GM18498 (cell line): Measurements from ENCODE around the gene WIZ.

Experiments
- ATAC-seq: cut with Tn5 transposase; IDR thresholded peaks from one replicate; pipeline ENCODE4 v1.9.1; 2021; ENCODE audit warnings: mild to moderate bottlenecking, moderate library complexity; ENCODE audit not compliant: unreplicated experiment

Gene WIZ

GRCh38 chr19:15430526-15431120 is 19.1 kb downstream of the WIZ start:
- no peak for ATAC-seq

GRCh38 chr19:15429825-15430467 is 19.8 kb downstream of the WIZ start:
- no peak for ATAC-seq

GRCh38 chr19:15428956-15429824 is 20.6 kb downstream of the WIZ start:
- no peak for ATAC-seq

GRCh38 chr19:15427991-15428471 is 21.7 kb downstream of the WIZ start:
- no peak for ATAC-seq

- no peak for ATAC-seq
Measured at GRCh38 chr19:15427350-15427700, 22.4 kb downstream of the WIZ start.

GRCh38 chr19:15426485-15427349 is 23.0 kb downstream of the WIZ start:
- ATAC-seq = no peak

- ATAC-seq = no peak
Measured at GRCh38 chr19:15425321-15425950, 24.3 kb downstream of the WIZ start.

GRCh38 chr19:15424692-15425272 is 25.0 kb downstream of the WIZ start:
- no peak for ATAC-seq

- ATAC-seq = no peak
Measured at GRCh38 chr19:15424121-15424520, 25.6 kb downstream of the WIZ start.

GRCh38 chr19:15423130-15423529 is 26.6 kb downstream of the WIZ start:
- no peak for ATAC-seq

- no peak for ATAC-seq
Measured at GRCh38 chr19:15422296-15423075, 27.3 kb downstream of the WIZ start.

- no peak for ATAC-seq
Measured at GRCh38 chr19:15421721-15422260, 28.0 kb downstream of the WIZ start.

GRCh38 chr19:15421136-15421695 is 28.5 kb downstream of the WIZ start:
- no peak for ATAC-seq

- ATAC-seq = no peak
Measured at GRCh38 chr19:15419413-15420025, 30.2 kb downstream of the WIZ start.

- ATAC-seq = peak; percentile 94
Measured at GRCh38 chr19:15418579-15419412, 31.0 kb downstream of the WIZ start, which contains the start of gene AKAP8L. AKAP8L (minus strand) TSS chr19:15418988; CDS start chr19:15418923, 65 bp downstream.

- no peak for ATAC-seq
Measured at GRCh38 chr19:15418231-15418578, 31.6 kb downstream of the WIZ start.

- ATAC-seq = no peak
Measured at GRCh38 chr19:15417699-15418098, 32.1 kb downstream of the WIZ start.
